GM23248 (cell line): Measurements from ENCODE around the gene PRR36. TPM values are rescaled to one million over a fixed set of nuclear protein-coding genes. Genes with fewer than 3 reads are reported as not detected.

ENCODE experiments used
- DNase-seq: peaks from one replicate; pipeline ENCODE4 v3.0.0-alpha.2; 2015
- H2AFZ ChIP-seq: fragments of 200-600 bp; sonication (generic); 2 replicates; pipeline ENCODE4 v1.6.1; 2016; ENCODE audit warnings: antibody characterized with exemption
- H3F3A ChIP-seq: fragments of 200-600 bp; sonication (generic); 2 replicates; pipeline ENCODE4 v1.6.1; 2016; ENCODE audit warnings: mild to moderate bottlenecking, antibody characterized with exemption, mixed run types; ENCODE audit not compliant: insufficient read depth
- H3K27ac ChIP-seq: fragments of 200-600 bp; sonication (generic); 2 replicates; pipeline ENCODE4 v1.5.1; 2016; ENCODE audit warnings: mild to moderate bottlenecking
- H3K27me3 ChIP-seq: fragments of 200-600 bp; sonication (generic); replicated peaks from 2 replicates; pipeline ENCODE4 v1.6.1; 2016; ENCODE audit warnings: mild to moderate bottlenecking; ENCODE audit not compliant: insufficient read depth
- H3K36me3 ChIP-seq: fragments of 200-600 bp; sonication (generic); 2 replicates; pipeline ENCODE4 v1.6.1; 2016; ENCODE audit warnings: low read depth, mild to moderate bottlenecking
- H3K4me1 ChIP-seq: fragments of 200-600 bp; sonication (generic); 2 replicates; pipeline ENCODE4 v1.6.1; 2016; ENCODE audit warnings: mild to moderate bottlenecking; ENCODE audit not compliant: insufficient read depth
- H3K4me2 ChIP-seq: fragments of 200-600 bp; sonication (generic); one replicate; pipeline ENCODE4 v1.6.1; 2016; ENCODE audit warnings: mild to moderate bottlenecking; ENCODE audit not compliant: unreplicated experiment
- H3K4me3 ChIP-seq: fragments of 200-600 bp; sonication (generic); 2 replicates; pipeline ENCODE4 v1.5.1; 2016; ENCODE audit warnings: mild to moderate bottlenecking
- H3K79me2 ChIP-seq: fragments of 200-600 bp; sonication (generic); 2 replicates; pipeline ENCODE4 v1.6.1; 2016; ENCODE audit warnings: mild to moderate bottlenecking; ENCODE audit not compliant: insufficient read depth
- H3K9ac ChIP-seq: fragments of 200-600 bp; sonication (generic); 2 replicates; pipeline ENCODE4 v1.6.1; 2016; ENCODE audit warnings: mild to moderate bottlenecking
- H3K9me2 ChIP-seq: fragments of 200-600 bp; sonication (generic); 2 replicates; pipeline ENCODE4 v1.6.1; 2016; ENCODE audit warnings: mixed run types, mild to moderate bottlenecking, moderate library complexity; ENCODE audit not compliant: insufficient read depth
- H3K9me3 ChIP-seq: fragments of 200-600 bp; sonication (generic); one replicate; pipeline ENCODE4 v1.6.1; 2017; ENCODE audit warnings: low read depth
- H4K20me1 ChIP-seq: fragments of 200-600 bp; sonication (generic); 2 replicates; pipeline ENCODE4 v1.6.0; 2016; ENCODE audit not compliant: insufficient read depth
- EZH2 ChIP-seq: fragments of 200-600 bp; sonication (generic); IDR thresholded peaks from 2 replicates; pipeline ENCODE4 v1.6.1; 2018; ENCODE audit warnings: antibody characterized with exemption, mild to moderate bottlenecking; ENCODE audit not compliant: insufficient read depth, poor library complexity, severe bottlenecking
- EZH2phosphoT487 ChIP-seq: fragments of 200-600 bp; sonication (generic); IDR thresholded peaks from 2 replicates; pipeline ENCODE4 v1.6.1; 2018; ENCODE audit warnings: antibody characterized with exemption, moderate library complexity, mild to moderate bottlenecking, low read depth; ENCODE audit not compliant: insufficient read depth
- WGBS, 2 experiments: methylation state at CpG; one replicate each; pipeline ENCODE4 v1.1.6; 2015 to 2017; ENCODE audit warnings: low lambda C conversion rate in 2 of 2, low coverage in 1 of 2; ENCODE audit errors: missing lambda C conversion rate in 2 of 2; 5-methylcytosine and 5-hydroxymethylcytosine counted together
- in situ Hi-C: fragments of 300-500 bp; cut with MboI; formaldehyde crosslinking; loops from 2 replicates; pipeline ENCODE4 v1.15.0; 2020
- polyA plus RNA-seq: library from polyadenylated mRNA; unstranded; fragments of >200 nt; fragmentation: Nextera tagmentation; extraction: Ambion mirVana; gene quantifications from 2 replicates; pipeline ENCODE4 v1.2.1, GENCODE V29; 2016
- total RNA-seq: library from RNA; depleted of rRNA; stranded (reverse); fragments of >200 nt; shearing (Covaris generic); gene quantifications from 2 replicates; pipeline ENCODE4 v1.2.3, GENCODE V29; 2014

Gene PRR36
- total and polyA plus RNA-seq, 2 experiments from 2014 or later = not detected

DNA sequence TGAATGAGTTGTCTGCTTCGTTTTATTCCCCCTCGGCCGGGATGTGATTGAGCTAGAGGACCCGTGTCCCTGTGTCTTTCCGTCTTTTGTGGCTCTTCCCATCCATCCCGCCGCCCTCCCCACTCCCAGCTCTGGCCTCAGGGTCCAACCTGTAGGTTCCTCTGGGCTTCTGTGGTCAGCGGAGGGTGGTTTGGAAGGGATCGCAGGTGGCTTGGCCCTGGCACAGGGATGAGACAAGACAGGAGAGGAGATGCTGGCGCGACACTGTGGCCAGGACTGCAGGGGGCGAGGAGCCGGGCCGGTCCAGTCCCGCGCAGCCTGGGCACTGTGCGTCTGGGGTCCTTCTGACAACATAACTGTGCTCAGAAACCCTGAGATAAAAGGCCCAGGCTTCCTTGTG, 42.2 kb downstream of the PRR36 start:
- no peaks in the 10 kb centered on the region for H3F3A ChIP-seq
- no peak overlapping the region for H3K4me3 ChIP-seq
- H3K4me1 ChIP-seq = peaks cover 16% of the 10 kb centered on the region
- TF ChIP-seq EZH2 (no peak), EZH2phosphoT487 (no peak)
- H2AFZ ChIP-seq = no peak overlapping the region
- no peaks in the 10 kb centered on the region for H3K36me3 ChIP-seq
- H3K27me3 ChIP-seq = peaks cover 10% of the 10 kb centered on the region; the same call in 1 of the 2 replicates
- no peaks in the 10 kb centered on the region for H3K9me2 ChIP-seq
- in situ Hi-C loops = no loop called here
- H3K27ac ChIP-seq = no peak overlapping the region
- H3K9ac ChIP-seq = no peak overlapping the region
- DNase-seq = no peak
- H3K9me3 ChIP-seq = no peaks in the 10 kb centered on the region
- 89 to 95% methylated on average over 17 of the region's 17 CpGs for WGBS, 2 experiments
- H3K4me2 ChIP-seq = no peak overlapping the region
- peaks cover 29% of the 10 kb centered on the region for H3K79me2 ChIP-seq
- no peaks in the 10 kb centered on the region for H4K20me1 ChIP-seq

DNA sequence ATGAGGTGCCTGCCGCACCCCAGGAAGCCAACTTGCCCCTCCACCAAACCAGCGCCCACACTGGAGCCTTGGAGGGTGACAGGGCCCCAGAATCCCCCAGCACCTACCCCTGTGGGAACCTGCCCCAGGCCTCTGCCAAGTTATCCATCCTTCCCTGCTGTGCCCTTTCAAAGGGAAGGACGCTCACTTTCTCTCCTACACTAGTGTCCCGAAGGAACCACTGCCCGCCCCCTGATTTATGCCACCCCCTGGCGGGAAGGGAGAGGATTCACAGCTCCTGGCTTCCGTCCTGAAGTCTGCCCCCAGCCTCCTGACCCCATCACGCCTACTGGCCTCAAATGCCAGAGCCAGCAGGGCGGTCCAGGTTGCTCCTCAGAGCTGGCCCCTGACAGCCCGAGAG, 42.7 kb downstream of the PRR36 start:
- peak; percentile 69 for DNase-seq
- peaks cover 16% of the 10 kb centered on the region for H3K4me1 ChIP-seq
- no peak overlapping the region for H2AFZ ChIP-seq
- H3K9me2 ChIP-seq = no peaks in the 10 kb centered on the region
- no peak overlapping the region for H3K27ac ChIP-seq
- H3K36me3 ChIP-seq = no peaks in the 10 kb centered on the region
- H3F3A ChIP-seq = no peaks in the 10 kb centered on the region
- in situ Hi-C loops = no loop called here
- 67% methylated on average over 10 of the region's 10 CpGs for WGBS, 2 experiments
- no peak overlapping the region for H3K9ac ChIP-seq
- H3K9me3 ChIP-seq = no peaks in the 10 kb centered on the region
- peak overlapping the region; percentile 54 for H3K4me2 ChIP-seq
- H3K27me3 ChIP-seq = peaks cover 15% of the 10 kb centered on the region; the same call in 1 of the 2 replicates
- TF ChIP-seq EZH2 (no peak), EZH2phosphoT487 (no peak)
- peaks cover 29% of the 10 kb centered on the region for H3K79me2 ChIP-seq
- H3K4me3 ChIP-seq = no peak overlapping the region
- no peaks in the 10 kb centered on the region for H4K20me1 ChIP-seq

DNA sequence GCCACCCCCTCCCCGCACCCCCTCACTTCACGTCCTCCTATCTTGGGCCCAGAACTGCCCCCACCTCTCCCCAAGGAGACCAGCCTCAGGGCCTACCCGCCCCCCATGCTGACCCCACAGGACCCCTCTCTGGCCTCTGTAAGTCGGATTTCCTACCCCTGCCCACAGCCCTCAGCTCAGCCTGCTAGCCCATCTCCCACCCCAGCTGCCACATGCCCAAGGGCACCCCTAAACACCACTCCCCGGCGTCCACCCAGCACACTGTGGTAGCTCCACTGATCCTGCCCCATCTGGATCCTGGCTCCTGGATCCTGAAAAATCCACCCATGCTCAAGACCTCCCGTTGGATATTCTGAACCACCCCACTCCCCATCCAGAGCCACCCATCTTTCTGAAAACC, 43.4 kb downstream of the PRR36 start:
- Histone ChIP-seq H3F3A (no peaks in the 10 kb centered on the region), H4K20me1 (no peaks in the 10 kb centered on the region), H3K4me2 (peak overlapping the region; percentile 54), H3K9me2 (no peaks in the 10 kb centered on the region), H3K27ac (no peak overlapping the region), H3K36me3 (no peaks in the 10 kb centered on the region), H3K79me2 (peaks cover 29% of the 10 kb centered on the region), H2AFZ (no peak overlapping the region), H3K4me3 (peak overlapping the region; percentile 76), H3K9ac (peak overlapping the region; percentile 80), H3K9me3 (no peaks in the 10 kb centered on the region), H3K4me1 (peaks cover 16% of the 10 kb centered on the region), H3K27me3 (peaks cover 15% of the 10 kb centered on the region; the same call in 1 of the 2 replicates)
- no peak for TF ChIP-seq EZH2phosphoT487
- no peak for TF ChIP-seq EZH2
- no peak for DNase-seq
- in situ Hi-C loops = no loop called here
- WGBS, 2 experiments = 5 to 28% methylated on average over 3 to 7 of the region's 7 CpGs

DNA sequence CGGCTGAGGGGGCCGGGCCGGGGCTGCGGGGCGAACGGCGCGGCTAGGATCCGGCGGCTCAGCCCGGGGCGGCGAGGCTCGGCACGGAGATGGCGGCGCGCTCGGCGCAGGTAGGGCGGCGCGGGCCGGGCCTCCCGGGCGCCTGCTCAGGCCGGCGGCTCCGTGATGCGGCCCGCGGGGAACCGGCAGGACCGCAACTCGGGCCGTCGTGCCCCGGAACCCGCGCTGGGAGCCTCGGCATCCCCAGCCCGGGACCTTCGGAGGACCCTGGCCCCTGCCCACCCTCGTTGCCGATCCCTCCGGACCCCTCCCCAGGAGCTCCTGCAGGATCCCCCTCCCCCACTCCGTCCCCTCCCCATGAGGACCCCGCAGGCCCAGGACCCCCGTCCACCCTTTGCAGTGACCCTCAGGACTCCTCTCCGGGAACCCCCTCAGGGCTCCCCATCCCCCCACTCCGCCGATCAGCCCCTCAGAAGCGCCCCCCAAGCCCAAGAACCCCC, 43.9 kb downstream of the PRR36 start:
- no peaks in the 10 kb centered on the region for H3F3A ChIP-seq
- no peak overlapping the region for H2AFZ ChIP-seq
- peak overlapping the region; percentile 80 for H3K9ac ChIP-seq
- no peaks in the 10 kb centered on the region for H3K9me2 ChIP-seq
- H4K20me1 ChIP-seq = no peaks in the 10 kb centered on the region
- H3K4me1 ChIP-seq = peaks cover 16% of the 10 kb centered on the region
- H3K27ac ChIP-seq = no peak overlapping the region
- peak overlapping the region; percentile 76 for H3K4me3 ChIP-seq
- DNase-seq = no peak
- 2% methylated on average over 13 to 15 of the region's 53 CpGs for WGBS, 2 experiments
- in situ Hi-C loops = no loop called here
- no peaks in the 10 kb centered on the region for H3K36me3 ChIP-seq
- no peaks in the 10 kb centered on the region for H3K9me3 ChIP-seq
- H3K27me3 ChIP-seq = peaks cover 15% of the 10 kb centered on the region; the same call in 1 of the 2 replicates
- peaks cover 29% of the 10 kb centered on the region for H3K79me2 ChIP-seq
- TF ChIP-seq EZH2 = no peak
- no peak for TF ChIP-seq EZH2phosphoT487
- H3K4me2 ChIP-seq = peak overlapping the region; percentile 54
